Measurements from ENCODE around the gene SCRT2. TPM values are rescaled to one million over a fixed set of nuclear protein-coding genes. Genes with fewer than 3 reads are reported as not detected.

SCRT2 gene
- total and polyA plus RNA-seq, 4 donors, result not detected

GRCh38 chr20:611843-612185 lies 63.8 kb downstream of the SCRT2 start:
- DNase-seq (ENCODE audit: low spot score), result no peak
- 30% methylated on average over 8 of the region's 8 CpGs for WGBS

More at GRCh38 chr20:611843-612185, 63.8 kb downstream of the SCRT2 start:
- Histone ChIP-seq H3K4me3 (ENCODE audit: low read depth in 1 of 3, low read length in 3 of 3) (no peak overlapping the region), H3K27me3 (ENCODE audit: control insufficient read depth in 4 of 4, insufficient read depth in 4 of 4, low read length in 3 of 4) (peaks cover 0 to 13% (median 9%) of the 10 kb centered on the region in 4 donors), H3K4me1 (ENCODE audit: control insufficient read depth in 4 of 4, insufficient read depth in 4 of 4, low read length in 3 of 4) (peaks cover 0 to 3% (median 1%) of the 10 kb centered on the region in 4 donors), H3K27ac (ENCODE audit: low read depth in 1 of 2, low read length in 2 of 2) (no peak overlapping the region), H3K9ac (ENCODE audit: low read depth in 1 of 2, low read length in 2 of 2) (no peak overlapping the region), H3K9me3 (ENCODE audit: control insufficient read depth in 4 of 4, low read length in 3 of 4) (peaks cover 0 to 2% (median 0%) of the 10 kb centered on the region in 4 donors), H3K36me3 (ENCODE audit: control insufficient read depth in 4 of 4, insufficient read depth in 3 of 4, low read depth in 1 of 4, low read length in 3 of 4) (no peaks in the 10 kb centered on the region)
- TF ChIP-seq RXRA (IDR thresholded peaks at IDR 0.05), result no peak
- no peak for TF ChIP-seq EGR1 (IDR thresholded peaks at IDR 0.05; ENCODE audit: low read depth in 2 of 2)
- no peak for TF ChIP-seq NR2F2 (IDR thresholded peaks at IDR 0.05)

Other genes starting within 250 kb of the SCRT2 start
- gene TBC1D20, start 213.3 kb downstream of the SCRT2 start, total RNA-seq, result 10 to 100 TPM; 14.4 to 18.9 TPM
- 1 to 10 TPM; 8.7 to 9.4 TPM for gene TBC1D20, start 213.3 kb downstream of the SCRT2 start, polyA plus RNA-seq
- 10 to 100 TPM; 60.2 to 60.3 TPM for gene CSNK2A1, start 132.0 kb downstream of the SCRT2 start, total RNA-seq
- 10 to 100 TPM; 17.0 to 19.3 TPM for gene CSNK2A1, start 132.0 kb downstream of the SCRT2 start, polyA plus RNA-seq
- not detected for gene TCF15, start 65.5 kb downstream of the SCRT2 start, total RNA-seq
- gene TCF15, start 65.5 kb downstream of the SCRT2 start, polyA plus RNA-seq, result not detected
- 10 to 100 TPM; 22.8 to 26.8 TPM for gene SRXN1, start 22.6 kb downstream of the SCRT2 start, total RNA-seq
- 10 to 100 TPM; 14.3 to 60.2 TPM for gene SRXN1, start 22.6 kb downstream of the SCRT2 start, polyA plus RNA-seq
- under 1 TPM in 1 of 2 donors, not detected in 1; 0.08 TPM for gene SLC52A3, start 92.7 kb upstream of the SCRT2 start, total RNA-seq
- under 1 TPM; 0.06 TPM for gene SLC52A3, start 92.7 kb upstream of the SCRT2 start, polyA plus RNA-seq
- 1 to 10 TPM; 1.5 to 6.7 TPM for gene FAM110A, start 157.9 kb upstream of the SCRT2 start, total RNA-seq
- 1 to 10 TPM; 1.2 to 2.4 TPM for gene FAM110A, start 157.9 kb upstream of the SCRT2 start, polyA plus RNA-seq
- gene ANGPT4, start 240.5 kb upstream of the SCRT2 start, total RNA-seq, result under 1 TPM; 0.05 to 0.08 TPM
- under 1 TPM; 0.07 to 0.13 TPM for gene ANGPT4, start 240.5 kb upstream of the SCRT2 start, polyA plus RNA-seq

Data from liver (tissue), 9 donors.